ENCODE measurements around the gene ZFP69.

- TF ChIP-seq CTCF (IDR thresholded peaks at IDR 0.05): no peak
- TF ChIP-seq POLR2A (IDR thresholded peaks at IDR 0.05): peak; percentile 38 to 62
Measured at GRCh38 chr1:40508375-40509341, 31.6 kb downstream of the ZFP69 start, which contains the start of gene EXO5.
